Body of pancreas (tissue), 4 donors: ENCODE measurements around the gene LIPC.

ENCODE experiments used
- CTCF ChIP-seq, 7 experiments: fragments of 450-650 bp in 4 of 7; fragments of 200-600 bp in 3 of 7; sonication (generic) in 3 of 7; IDR thresholded peaks; one replicate each; pipeline ENCODE4 v1.5.1; 2016 to 2019; ENCODE audit warnings: antibody characterized with exemption in 7 of 7
- POLR2A ChIP-seq, 3 donors: fragments of 450-650 bp; IDR thresholded peaks; one replicate each; pipeline ENCODE4 v1.6.1; 2016; ENCODE audit warnings: antibody characterized with exemption in 3 of 3, mild to moderate bottlenecking in 2 of 3

- TF ChIP-seq CTCF (IDR thresholded peaks at IDR 0.05): no peak
- TF ChIP-seq POLR2A (IDR thresholded peaks at IDR 0.05): no peak
Observed at GRCh38 chr15:58545307-58546065, 113.7 kb downstream of the LIPC start.
